Keratinocyte (primary cell): ENCODE data around the gene TSPYL2. TPM values are rescaled to one million over a fixed set of nuclear protein-coding genes. Genes with fewer than 3 reads are reported as not detected.

Experiments
- DNase-seq: peaks from one replicate; pipeline ENCODE4 v3.0.0-alpha.2; 2011; ENCODE audit warnings: low read depth, missing footprints, low spot score
- FAIRE-seq: peaks from 2 replicates; lab custom pipeline; 2011; peaks lifted over from hg19 to GRCh38; lab: Jason Lieb, UNC
- H2AFZ ChIP-seq: 2 replicates; pipeline ENCODE4 v1.6.0; 2012; ENCODE audit warnings: low read length, control low read depth, inconsistent platforms; ENCODE audit not compliant: control insufficient read depth
- H3K27ac ChIP-seq: 2 replicates; pipeline ENCODE4 v1.5.1; 2011; ENCODE audit warnings: low read length; ENCODE audit not compliant: control insufficient read depth, insufficient read depth
- H3K27me3 ChIP-seq: 3 replicates; pipeline ENCODE4 v1.6.0; 2011; ENCODE audit warnings: low read length; ENCODE audit not compliant: control insufficient read depth, insufficient read depth; ENCODE audit errors: extremely low read depth
- H3K36me3 ChIP-seq, 2 experiments: 2 replicates in 1 of 2; 3 replicates in 1 of 2; pipeline ENCODE4 v1.5.1; 2011; ENCODE audit warnings: low read length in 2 of 2, mild to moderate bottlenecking in 1 of 2; ENCODE audit not compliant: control insufficient read depth in 2 of 2, insufficient read depth in 2 of 2; ENCODE audit errors: extremely low read depth in 1 of 2
- H3K4me1 ChIP-seq: 3 replicates; pipeline ENCODE4 v1.5.1; 2011; ENCODE audit warnings: low read length; ENCODE audit not compliant: control insufficient read depth, insufficient read depth; ENCODE audit errors: extremely low read depth
- H3K4me2 ChIP-seq: 3 replicates; pipeline ENCODE4 v1.6.0; 2011; ENCODE audit warnings: low read depth, low read length; ENCODE audit not compliant: control insufficient read depth, insufficient read depth; ENCODE audit errors: extremely low read depth
- H3K4me3 ChIP-seq, 3 experiments: fragments of 200-600 bp in 1 of 3; sonication (generic) in 1 of 3; 2 replicates in 2 of 3; 3 replicates in 1 of 3; pipeline ENCODE4 v1.5.1; 2011 to 2016; ENCODE audit warnings: low read length in 3 of 3, mild to moderate bottlenecking in 3 of 3, control low read depth in 2 of 3, inconsistent platforms in 1 of 3, low read depth in 1 of 3, mixed read lengths in 1 of 3, mixed run types in 1 of 3, moderate library complexity in 1 of 3; ENCODE audit not compliant: control insufficient read depth in 2 of 3, insufficient read depth in 2 of 3; ENCODE audit errors: extremely low read depth in 1 of 3
- H3K79me2 ChIP-seq: 2 replicates; pipeline ENCODE4 v1.6.0; 2012; ENCODE audit warnings: low read length; ENCODE audit not compliant: control insufficient read depth, insufficient read depth
- H3K9ac ChIP-seq: 3 replicates; pipeline ENCODE4 v1.6.0; 2011; ENCODE audit warnings: low read length; ENCODE audit not compliant: control insufficient read depth, insufficient read depth; ENCODE audit errors: extremely low read depth
- H3K9me1 ChIP-seq: 3 replicates; pipeline ENCODE4 v1.6.0; 2011; ENCODE audit warnings: low read length; ENCODE audit not compliant: control insufficient read depth, insufficient read depth; ENCODE audit errors: extremely low read depth
- H3K9me3 ChIP-seq: 2 replicates; pipeline ENCODE4 v1.5.1; 2012; ENCODE audit warnings: low read depth, low read length; ENCODE audit not compliant: control insufficient read depth
- H4K20me1 ChIP-seq: 3 replicates; pipeline ENCODE4 v1.6.0; 2011; ENCODE audit warnings: low read length; ENCODE audit not compliant: control insufficient read depth, insufficient read depth; ENCODE audit errors: extremely low read depth
- EZH2 ChIP-seq: IDR thresholded peaks from one replicate; pipeline ENCODE4 v1.6.1; 2012; ENCODE audit warnings: inconsistent platforms, mild to moderate bottlenecking, low read length, moderate library complexity
- dilution Hi-C: fragments of 300-500 bp; cut with MboI; formaldehyde crosslinking; loops from one replicate; pipeline ENCODE4 v1.7.0; 2020; ENCODE audit warnings: low sequenced_read_pairs; ENCODE audit not compliant: extremely low pct_ligation_motif_present
- polyA plus RNA-seq, 5 experiments: library from polyadenylated mRNA; depleted of rRNA in 3 of 5; stranded (reverse) in 3 of 5; stranded (forward) in 1 of 5; unstranded in 1 of 5; fragments of >200 nt; gene quantifications; 1 replicate in 1 of 5; 2 replicates in 3 of 5; 3 replicates in 1 of 5; pipeline versions ENCODE4 v1.2.1 to v1.2.3, GENCODE V29; 2011 to 2012; ENCODE audit warnings: missing spikeins in 2 of 5, low read depth in 1 of 5, low replicate concordance in 1 of 5
- TF ChIP-seq, protein P1 (sequence below), 3 experiments: IDR thresholded peaks in 1 of 3; conservative IDR thresholded peaks in 1 of 3; optimal IDR thresholded peaks in 1 of 3; 2 replicates in 2 of 3; 3 replicates in 1 of 3; pipeline versions ENCODE3 to v1.5.1; 2011; ENCODE audit warnings: low read length in 3 of 3, mild to moderate bottlenecking in 3 of 3, moderate library complexity in 2 of 3, control low read depth in 1 of 3, inconsistent platforms in 1 of 3; ENCODE audit not compliant: insufficient read depth in 2 of 3; ENCODE audit errors: extremely low read depth in 1 of 3

TSPYL2 gene
- polyA plus RNA-seq, 1 donor (not counting 4 experiments of a cell fraction or from before 2014, with no cell fraction given) = 17.9 TPM

DNA sequence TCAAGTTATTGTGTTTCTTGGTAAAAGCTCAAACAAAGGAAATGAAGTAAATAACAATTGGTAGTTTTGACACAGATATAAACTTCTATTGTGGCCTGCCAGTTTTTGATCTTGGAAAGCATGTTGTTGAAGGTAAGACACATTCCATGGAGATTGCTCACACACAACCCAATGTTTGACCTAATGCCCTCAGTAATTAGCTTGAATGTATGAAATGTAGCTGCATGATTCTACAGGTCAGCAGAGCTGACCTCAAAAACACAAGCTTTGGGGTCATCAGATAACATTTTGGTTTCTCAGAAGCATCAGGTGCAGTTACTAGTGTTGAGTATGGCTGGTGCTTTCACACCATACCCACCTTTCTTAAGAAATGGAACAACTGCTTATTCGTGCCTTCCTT is 17.1 kb upstream of the TSPYL2 start:
- no peak for TF ChIP-seq EZH2
- TF ChIP-seq, protein P1, sequence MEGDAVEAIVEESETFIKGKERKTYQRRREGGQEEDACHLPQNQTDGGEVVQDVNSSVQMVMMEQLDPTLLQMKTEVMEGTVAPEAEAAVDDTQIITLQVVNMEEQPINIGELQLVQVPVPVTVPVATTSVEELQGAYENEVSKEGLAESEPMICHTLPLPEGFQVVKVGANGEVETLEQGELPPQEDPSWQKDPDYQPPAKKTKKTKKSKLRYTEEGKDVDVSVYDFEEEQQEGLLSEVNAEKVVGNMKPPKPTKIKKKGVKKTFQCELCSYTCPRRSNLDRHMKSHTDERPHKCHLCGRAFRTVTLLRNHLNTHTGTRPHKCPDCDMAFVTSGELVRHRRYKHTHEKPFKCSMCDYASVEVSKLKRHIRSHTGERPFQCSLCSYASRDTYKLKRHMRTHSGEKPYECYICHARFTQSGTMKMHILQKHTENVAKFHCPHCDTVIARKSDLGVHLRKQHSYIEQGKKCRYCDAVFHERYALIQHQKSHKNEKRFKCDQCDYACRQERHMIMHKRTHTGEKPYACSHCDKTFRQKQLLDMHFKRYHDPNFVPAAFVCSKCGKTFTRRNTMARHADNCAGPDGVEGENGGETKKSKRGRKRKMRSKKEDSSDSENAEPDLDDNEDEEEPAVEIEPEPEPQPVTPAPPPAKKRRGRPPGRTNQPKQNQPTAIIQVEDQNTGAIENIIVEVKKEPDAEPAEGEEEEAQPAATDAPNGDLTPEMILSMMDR (optimal IDR thresholded peaks at IDR 0.05 in 1 of 3, IDR thresholded peaks at IDR 0.05 in 1 of 3, conservative IDR thresholded peaks at IDR 0.05 in 1 of 3; ENCODE audit: extremely low read depth in 1 of 3, insufficient read depth in 2 of 3, low read length in 3 of 3) = no peak
- H3K9ac ChIP-seq = no peak overlapping the region
- no peaks in the 10 kb centered on the region for H4K20me1 ChIP-seq
- no peak overlapping the region for H3K27ac ChIP-seq
- DNase-seq (no peak), FAIRE-seq (no peak)
- H3K36me3 ChIP-seq = no peaks in the 10 kb centered on the region
- H3K79me2 ChIP-seq = no peaks in the 10 kb centered on the region
- no peaks in the 10 kb centered on the region for H3K4me1 ChIP-seq
- no peaks in the 10 kb centered on the region for H3K9me3 ChIP-seq
- dilution Hi-C loops = no loop called here
- H2AFZ ChIP-seq = no peak overlapping the region
- H3K4me2 ChIP-seq = no peak overlapping the region
- no peaks in the 10 kb centered on the region for H3K9me1 ChIP-seq
- H3K4me3 ChIP-seq = no peak overlapping the region
- H3K27me3 ChIP-seq = no peaks in the 10 kb centered on the region

DNA sequence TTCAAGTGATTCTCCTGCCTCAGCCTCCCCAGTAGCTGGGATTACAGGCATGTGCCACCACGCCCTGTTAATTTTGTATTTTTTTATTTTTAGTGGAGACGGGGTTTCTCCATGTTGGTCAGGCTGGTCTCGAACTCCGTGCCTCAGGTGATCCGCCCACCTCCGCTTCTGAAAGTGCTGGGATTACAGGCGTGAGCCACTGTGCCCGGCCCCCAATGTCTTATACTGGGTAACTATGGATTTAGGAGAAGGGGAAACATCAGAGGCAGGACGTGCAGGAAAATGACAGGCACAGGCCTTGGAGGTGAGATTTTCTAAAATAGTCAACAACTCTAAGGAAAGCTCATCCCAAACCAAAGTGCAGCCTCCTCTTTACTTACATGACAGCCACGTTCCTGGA is 11.1 kb upstream of the TSPYL2 start:
- H3K9me3 ChIP-seq = no peaks in the 10 kb centered on the region
- FAIRE-seq (no peak), DNase-seq (no peak)
- H3K4me1 ChIP-seq = no peaks in the 10 kb centered on the region
- no peak overlapping the region for H3K9ac ChIP-seq
- no peak overlapping the region for H3K4me3 ChIP-seq
- no peaks in the 10 kb centered on the region for H3K9me1 ChIP-seq
- no peak overlapping the region for H3K4me2 ChIP-seq
- H3K27me3 ChIP-seq = no peaks in the 10 kb centered on the region
- no peaks in the 10 kb centered on the region for H3K36me3 ChIP-seq
- dilution Hi-C loops = no loop called here
- TF ChIP-seq EZH2 = no peak
- TF ChIP-seq, protein P1 (optimal IDR thresholded peaks at IDR 0.05 in 1 of 3, IDR thresholded peaks at IDR 0.05 in 1 of 3, conservative IDR thresholded peaks at IDR 0.05 in 1 of 3; ENCODE audit: extremely low read depth in 1 of 3, insufficient read depth in 2 of 3, low read length in 3 of 3) = no peak
- H2AFZ ChIP-seq = no peak overlapping the region
- no peak overlapping the region for H3K27ac ChIP-seq
- no peaks in the 10 kb centered on the region for H4K20me1 ChIP-seq
- no peaks in the 10 kb centered on the region for H3K79me2 ChIP-seq
